ENCODE results near the gene ZNF280B.
"Not testable (repeated sequence)": the region's sequence is repeated elsewhere in the genome, so short reads cannot be mapped to it uniquely, and the experiment has no call there.

DNA sequence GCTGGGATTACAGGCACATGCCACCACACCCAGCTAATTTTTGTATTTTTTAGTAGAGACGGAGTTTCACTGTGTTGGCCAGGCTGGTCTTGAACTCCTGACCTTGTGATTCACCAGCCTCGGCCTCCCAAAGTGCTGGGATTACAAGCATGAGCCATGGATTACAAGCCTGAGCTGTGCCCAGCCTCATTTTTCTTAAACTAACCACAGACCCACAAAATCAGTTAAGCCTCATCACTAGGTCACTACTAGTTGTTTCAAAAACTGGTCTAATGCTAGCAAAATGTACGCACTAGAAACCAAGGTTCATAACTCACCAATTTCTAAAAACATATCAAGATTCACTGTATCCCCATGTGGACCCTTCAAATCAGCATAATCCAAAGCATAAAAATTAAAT is 17.0 kb downstream of the ZNF280B start:
- TF ChIP-seq YY1 (IDR thresholded peaks at IDR 0.05; ENCODE audit: insufficient read depth, insufficient read length); ZNF274 (IDR thresholded peaks at IDR 0.05; ENCODE audit: low read depth, low read length): not testable (repeated sequence)
